NCI-H2227 treated with DMSO at 0.1 percent for 48 hours (cell line): ENCODE results near the gene KRTAP3-2.
"Not testable (repeated sequence)": the region's sequence is repeated elsewhere in the genome, so short reads cannot be mapped to it uniquely, and the experiment has no call there.

Experiments
- DNase-seq: peaks from one replicate; lab custom pipeline; 2025; lab: John Stamatoyannopoulos, UW

The KRTAP3-2 gene

DNA sequence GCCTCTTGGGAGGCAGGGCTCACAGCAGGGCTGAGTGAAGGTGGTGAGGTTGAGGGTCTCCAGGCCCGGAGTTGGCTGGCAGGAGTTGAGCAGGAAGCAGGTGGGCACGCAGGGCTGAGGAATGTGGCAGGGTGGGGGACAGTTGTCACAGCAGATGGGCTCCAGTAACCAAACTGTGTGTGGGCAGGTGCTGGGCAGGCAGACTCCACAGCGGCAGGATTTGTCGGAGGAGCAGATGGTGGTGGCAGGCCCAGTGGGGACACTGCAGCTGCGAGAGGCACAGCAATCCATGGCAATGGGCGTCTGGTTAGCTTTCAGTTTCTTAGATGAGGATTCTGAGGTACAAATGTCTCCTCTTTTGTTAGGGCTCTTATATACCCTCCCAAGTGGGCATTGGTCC lies at the start of gene KRTAP3-2:
KRTAP3-2 (minus strand) TSS at position 344 of the 400 bp plus-strand sequence; CDS start at position 291, 53 bp downstream.
- not testable (repeated sequence) for DNase-seq

DNA sequence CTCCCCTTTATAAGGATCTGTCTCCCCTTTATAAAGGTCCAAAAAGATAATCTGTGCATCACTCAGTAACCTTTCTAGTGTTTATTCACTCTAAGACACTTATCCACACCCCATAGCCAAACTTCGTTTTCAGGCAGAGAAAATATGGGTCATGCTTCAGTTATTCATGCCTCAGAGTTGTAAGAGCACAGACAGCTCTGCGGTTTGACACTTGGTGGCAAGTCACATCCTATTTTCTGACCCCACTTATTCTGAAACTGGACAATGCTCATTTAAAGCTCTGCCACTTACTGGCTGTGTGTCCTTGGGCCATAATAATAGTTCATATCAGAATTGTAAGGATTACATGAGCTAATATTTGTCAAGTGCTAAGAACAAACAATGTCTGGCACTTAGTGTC lies 49.4 kb upstream of the KRTAP3-2 start:
- no peak for DNase-seq

DNA sequence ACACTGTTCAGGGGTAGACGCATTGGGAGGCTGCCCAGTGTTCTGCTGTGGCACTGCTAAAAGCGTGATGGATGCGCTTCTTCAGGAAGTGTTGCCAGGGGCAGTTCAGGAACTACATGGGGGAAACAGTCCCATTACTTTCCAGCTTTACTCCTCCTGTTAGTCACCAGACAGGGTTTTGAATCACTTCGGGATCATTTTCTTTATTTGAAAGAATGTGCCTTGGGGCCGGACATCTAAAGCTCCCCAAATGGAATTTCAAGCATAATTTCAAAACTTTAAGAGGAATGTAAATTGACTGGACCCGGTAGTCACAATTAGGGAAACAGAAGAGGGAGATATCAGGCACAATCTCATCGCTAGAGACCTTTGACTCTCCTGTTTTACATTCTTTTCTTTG lies 48.7 kb upstream of the KRTAP3-2 start:
- no peak for DNase-seq

DNA sequence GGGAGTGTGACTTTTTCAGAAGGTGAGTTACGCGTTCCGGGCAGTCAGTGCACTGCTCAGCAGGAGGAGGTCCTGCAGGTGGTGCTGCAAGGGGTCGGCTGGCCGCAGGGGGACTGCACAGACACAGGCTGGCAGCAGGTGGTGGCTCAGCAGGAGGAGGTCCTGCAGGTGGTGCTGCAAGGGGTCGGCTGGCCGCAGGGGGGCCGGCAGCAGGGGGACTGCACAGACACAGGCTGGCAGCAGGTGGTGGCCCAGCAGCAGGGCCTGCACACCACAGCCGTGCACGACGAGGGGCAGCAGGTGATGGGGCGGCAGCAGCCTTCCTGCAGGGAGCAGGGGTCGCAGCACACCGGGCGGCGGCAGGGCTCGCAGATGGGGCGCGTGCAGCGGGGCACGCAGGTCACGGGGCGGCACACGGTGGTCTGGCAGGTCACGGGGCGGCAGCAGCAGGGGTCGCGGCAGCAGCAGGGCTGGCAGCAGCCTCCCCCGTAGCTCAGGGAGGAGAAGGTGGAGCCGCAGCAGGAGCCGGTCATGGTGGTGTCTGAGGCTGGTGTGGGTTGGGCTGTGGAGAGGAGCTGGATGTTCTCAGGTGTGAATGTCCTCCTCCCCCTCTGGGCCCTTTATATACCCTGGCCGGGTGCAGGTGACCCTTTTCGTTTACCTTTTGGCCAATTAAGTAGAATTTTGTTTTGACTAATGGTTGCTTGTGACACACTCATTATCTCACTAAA lies 47.2 kb upstream of the KRTAP3-2 start, which contains the start of gene KRTAP2-1:
KRTAP2-1 (minus strand) TSS at position 582 of the 731 bp plus-strand sequence; CDS start at position 533, 49 bp downstream.
- DNase-seq = not testable (repeated sequence)

DNA sequence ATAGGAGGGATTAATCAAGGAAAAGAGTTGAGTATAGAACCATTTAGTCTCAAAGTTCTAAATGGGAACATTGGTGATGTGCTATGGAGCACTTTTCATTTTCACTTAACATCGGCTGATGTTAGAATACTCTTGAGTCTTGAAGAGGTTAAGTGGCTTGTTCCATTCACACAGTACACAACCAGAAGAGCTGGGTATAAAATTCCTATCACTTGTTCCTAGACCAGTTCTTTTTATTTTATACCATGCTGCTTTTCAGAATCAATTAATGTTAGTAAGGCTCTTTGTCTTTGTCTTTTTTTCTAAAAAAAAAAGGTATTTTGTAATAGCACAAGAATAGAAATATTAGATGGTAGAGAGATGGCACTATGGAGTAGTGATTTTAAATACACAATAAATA lies 43.2 kb upstream of the KRTAP3-2 start:
- no peak for DNase-seq

DNA sequence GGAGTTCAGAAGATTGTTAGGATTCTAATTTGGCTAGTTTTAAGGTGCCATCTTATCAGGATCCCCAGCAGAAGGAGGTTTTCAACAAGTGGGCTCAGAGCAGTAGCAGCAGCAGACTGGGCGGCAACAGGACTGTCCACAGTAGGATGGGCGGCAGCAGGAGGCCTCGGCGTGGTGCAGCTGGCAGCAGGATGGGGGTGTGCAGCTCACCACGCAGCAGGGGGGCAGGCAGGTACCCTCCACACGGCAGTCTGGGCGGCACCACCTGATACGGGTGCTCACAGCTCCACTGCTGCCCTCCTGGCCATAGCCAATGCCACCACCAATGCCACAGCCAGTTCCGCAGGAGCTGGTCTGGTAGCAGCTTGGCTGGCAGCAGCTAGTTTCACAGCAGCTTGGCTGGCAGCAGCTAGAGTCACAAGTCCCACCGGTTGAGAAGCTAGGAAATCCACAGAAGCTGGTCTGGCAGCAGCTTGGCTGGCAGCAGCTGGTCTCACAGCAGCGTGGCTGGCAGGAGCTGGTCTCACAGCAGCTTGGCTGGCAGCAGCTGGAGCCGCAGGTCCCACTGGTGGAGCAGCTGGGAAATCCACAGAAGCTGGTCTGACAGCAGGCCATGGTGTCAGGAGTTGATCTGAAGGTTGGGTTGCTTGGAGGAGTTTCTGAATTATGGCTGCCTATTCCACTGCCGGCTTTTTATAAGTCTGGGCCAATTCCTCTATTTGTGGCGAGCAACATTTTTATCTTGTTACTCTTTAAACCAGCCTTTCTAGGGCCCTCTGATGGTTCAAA lies 41.3 kb upstream of the KRTAP3-2 start, which contains the start of gene KRTAP1-1:
KRTAP1-1 (minus strand) TSS at position 668 of the 789 bp plus-strand sequence; CDS start at position 615, 53 bp downstream.
- DNase-seq = not testable (repeated sequence)

DNA sequence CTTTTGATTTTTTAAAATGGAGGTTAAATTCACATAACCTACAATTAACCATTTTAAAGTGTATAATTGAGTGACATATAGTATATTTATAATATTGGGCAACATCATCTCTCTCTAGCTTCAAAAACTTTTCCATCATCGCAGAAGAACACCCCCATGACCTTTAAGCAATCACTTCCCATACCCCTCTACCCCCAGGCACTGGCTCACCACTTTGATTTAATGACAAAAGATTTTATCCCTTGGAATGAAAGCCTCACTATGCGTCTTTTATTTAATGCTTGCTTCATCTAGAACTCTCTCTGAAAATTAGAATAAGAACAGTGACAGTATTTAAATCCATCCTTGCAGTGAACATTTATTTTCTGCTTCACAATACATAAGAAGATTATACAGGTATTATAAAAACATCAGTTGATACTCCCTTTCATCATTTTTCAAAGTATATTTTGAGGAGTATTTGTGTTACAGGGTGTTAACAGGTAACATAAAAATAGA lies 38.2 kb upstream of the KRTAP3-2 start:
- DNase-seq = no peak

DNA sequence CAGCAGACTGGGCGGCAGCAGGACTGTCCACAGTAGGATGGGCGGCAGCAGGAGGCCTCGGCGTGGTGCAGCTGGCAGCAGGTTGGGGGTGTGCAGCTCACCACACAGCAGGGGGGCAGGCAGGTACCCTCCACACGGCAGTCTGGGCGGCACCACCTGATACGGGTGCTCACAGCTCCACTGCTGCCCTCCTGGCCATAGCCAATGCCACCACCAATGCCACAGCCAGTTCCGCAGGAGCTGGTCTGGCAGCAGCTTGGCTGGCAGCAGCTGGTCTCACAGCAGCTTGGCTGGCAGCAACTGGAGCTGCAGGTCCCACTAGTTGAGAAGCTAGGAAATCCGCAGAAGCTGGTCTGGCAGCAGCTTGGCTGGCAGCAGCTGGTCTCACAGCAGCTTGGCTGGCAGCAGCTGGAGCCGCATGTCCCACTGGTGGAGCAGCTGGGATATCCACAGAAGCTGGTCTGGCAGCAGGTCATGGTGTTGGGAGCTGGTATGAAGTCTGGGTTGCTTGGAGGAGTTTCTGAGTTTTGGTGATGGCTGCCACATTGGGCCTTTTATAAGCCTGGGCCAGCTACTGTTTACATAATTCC lies 34.7 kb upstream of the KRTAP3-2 start, which contains the start of gene KRTAP1-3:
KRTAP1-3 (minus strand) TSS at position 529 of the 590 bp plus-strand sequence; CDS start at position 476, 53 bp downstream.
- not testable (repeated sequence) for DNase-seq

DNA sequence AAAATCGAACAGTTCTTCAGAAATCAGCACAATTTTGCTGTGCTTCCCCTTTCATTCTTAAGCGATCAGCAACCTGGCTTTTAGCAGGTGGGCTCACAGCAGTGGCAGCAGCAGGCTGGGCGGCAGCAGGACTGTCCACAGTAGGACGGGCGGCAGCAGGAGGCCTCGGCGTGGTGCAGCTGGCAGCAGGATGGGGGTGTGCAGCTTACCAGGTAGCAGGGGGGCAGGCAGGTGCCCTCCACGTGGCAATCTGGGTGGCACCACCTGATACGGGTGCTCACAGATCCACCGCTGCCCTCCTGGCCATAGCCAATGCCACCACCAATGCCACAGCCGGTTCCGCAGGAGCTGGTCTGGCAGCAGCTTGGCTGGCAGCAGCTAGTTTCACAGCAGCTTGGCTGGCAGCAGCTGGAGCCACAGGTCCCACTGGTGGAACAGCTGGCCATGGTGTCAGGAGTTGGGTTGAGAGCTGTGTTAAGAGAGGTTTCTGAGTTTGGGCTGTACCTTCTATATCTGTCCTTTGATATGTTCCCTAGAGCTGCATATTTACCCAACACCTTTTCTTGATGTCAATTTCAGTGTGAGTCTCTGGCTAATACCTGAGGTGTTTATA lies 30.0 kb upstream of the KRTAP3-2 start, which contains the start of gene KRTAP1-4:
KRTAP1-4 (minus strand) TSS at position 563 of the 613 bp plus-strand sequence; CDS start at position 446, 117 bp downstream.
- no peak for DNase-seq

DNA sequence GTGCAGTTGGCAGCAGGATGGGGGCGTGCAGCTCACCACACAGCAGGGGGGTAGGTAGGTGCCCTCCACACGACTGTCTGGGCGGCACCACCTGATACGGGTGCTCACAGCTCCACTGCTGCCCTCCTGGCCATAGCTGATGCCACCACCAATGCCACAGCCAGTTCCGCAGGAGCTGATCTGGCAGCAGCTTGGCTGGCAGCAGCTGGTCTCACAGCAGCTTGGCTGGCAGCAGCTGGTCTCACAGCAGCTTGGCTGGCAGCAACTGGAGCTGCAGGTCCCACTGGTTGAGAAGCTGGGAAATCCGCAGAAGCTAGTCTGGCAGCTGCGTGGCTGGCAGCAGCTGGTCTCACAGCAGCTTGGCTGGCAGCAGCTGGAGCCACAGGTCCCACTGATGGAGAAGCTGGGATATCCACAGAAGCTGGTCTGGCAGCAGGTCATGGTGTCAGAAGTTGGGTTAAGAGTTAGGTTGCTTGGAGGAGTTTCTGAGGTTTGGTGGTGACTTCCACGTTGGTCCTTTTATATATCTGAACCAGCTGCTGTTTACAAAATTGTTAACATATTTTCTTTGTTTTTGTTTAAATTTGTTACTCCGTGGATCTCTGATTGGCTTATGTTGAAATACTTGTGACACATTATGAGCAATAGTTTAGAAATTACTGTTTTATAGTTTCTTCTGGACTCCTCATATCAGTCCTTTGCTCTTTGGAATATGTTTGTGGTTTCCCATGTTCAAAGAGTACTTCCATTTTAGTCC lies 27.2 kb upstream of the KRTAP3-2 start, which contains the start of gene KRTAP1-5:
KRTAP1-5 (minus strand) TSS at position 494 of the 757 bp plus-strand sequence; CDS start at position 441, 53 bp downstream.
- DNase-seq = no peak

DNA sequence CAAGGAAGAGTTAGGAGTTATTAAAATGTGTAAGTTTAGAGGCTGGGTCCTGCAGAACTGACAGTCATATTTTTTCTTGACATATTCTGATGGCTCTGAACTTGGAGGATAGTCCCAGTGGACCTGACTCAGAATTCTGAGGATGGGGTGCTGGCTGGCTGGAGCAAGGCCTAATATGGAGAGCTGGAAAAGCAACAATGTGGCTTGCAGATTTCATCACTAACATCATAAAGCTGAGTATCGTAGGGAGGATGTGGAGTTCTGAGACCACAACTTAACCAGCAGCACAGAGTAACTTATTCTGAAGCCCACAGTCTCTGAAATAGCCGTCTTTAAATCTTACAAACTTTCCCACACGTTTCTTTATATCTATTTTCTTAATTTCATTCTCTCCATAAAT lies 25.0 kb upstream of the KRTAP3-2 start:
- no peak for DNase-seq

DNA sequence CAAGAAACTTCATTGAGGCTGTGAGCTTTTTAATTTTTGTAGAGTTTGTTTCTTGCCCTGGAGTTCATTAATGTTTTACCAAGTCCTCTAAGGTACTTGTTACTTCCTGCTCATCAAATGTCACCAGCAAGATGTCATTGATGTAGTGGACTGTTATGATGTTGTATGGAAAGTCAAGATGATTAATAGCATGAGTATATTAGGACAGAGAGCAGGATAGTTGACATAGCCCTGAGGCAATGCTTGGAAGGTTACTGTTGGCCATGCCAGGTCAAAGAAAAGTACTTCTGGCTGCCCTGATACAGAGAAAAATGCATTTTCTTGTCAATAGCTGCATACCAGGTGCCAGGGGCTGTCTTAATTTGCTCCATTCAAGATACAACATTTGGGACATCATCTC lies 20.6 kb upstream of the KRTAP3-2 start:
- no peak for DNase-seq

DNA sequence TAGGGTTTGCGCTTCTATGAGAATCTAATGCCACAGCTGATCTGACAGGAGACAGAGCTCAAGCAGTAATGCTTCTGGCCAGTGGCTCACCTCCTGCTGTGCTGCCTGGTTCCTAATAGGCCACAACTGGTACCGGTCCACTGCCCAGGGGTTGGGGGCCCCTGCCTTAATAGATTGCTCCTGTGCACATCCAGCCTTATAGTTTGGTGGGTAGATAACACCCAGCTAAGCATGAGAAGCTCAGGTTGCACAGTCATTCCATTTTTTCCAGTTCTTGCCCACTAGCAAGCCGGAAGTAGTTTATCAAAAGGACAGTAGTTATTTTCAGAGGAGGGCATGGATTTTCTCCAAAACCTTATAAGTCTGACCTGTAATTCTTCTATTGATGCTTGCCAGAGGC lies 19.7 kb upstream of the KRTAP3-2 start:
- no peak for DNase-seq

DNA sequence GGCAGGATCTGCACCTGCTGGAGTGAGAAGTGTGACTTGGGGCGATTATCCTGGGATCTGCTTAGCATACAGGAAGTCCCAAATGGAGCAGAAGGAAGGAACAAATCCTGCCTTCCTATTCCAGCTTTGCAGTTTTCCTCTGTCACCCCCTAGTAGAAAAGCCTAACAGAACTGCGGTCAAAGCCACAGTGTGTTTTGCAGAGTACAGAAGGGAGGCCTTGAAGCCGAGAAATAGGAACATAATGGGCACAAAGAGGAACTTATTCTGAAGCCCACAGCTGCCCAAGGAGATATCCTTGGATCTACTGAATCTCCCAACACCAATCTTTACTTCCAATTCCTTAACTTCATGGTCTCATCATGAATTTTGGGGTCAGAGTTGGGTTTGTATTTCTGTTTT lies 18.8 kb upstream of the KRTAP3-2 start:
- no peak for DNase-seq

DNA sequence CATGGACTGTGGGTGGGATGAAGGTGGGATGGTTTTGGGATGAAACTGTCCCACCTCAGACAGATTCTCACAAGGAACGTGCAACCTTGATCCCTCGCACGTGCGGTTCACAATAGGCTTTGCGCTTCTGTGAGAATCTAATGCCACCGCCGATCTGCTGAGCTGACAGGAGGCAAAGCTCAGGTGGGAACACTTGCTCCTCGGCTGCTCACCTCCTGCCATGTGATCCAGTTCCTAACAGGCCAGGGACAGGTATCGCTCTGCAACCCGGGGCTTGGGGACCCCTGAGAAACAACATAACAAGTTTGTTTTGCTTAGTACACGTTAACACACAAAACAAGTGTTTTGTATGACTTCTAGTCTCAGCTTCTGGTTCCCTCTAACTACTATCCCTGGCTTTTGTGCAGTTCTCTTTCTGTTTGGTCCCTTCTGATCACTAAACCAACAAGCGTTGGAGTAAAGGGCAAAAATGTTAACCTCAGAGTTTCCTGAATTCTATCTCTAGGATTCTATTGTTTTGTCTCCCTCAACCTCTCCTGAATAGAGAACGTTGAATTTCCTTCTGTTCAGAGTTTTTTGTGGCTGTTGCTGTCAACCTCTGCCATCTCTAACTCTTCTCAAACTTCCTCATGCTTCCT lies 17.0 kb upstream of the KRTAP3-2 start:
- no peak for DNase-seq

DNA sequence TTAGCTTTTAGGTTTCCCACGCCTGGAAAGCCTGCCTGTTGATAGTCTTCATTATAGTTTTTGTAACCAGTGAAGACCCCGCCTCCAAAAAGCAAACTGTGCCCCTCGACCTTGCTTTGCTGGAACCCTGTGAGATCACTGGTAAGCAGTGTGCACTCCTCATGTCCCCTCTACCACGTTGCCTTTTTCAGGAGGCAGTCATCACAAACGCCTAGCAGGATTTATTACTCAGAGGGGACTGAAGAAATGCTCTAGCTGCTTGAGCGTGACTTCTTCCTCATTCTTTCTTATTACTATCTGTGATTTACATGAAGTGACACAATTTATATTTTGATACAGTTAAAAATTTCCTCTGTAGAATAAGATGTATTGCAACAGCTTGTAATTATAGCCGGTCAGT lies 15.7 kb upstream of the KRTAP3-2 start:
- no peak for DNase-seq

DNA sequence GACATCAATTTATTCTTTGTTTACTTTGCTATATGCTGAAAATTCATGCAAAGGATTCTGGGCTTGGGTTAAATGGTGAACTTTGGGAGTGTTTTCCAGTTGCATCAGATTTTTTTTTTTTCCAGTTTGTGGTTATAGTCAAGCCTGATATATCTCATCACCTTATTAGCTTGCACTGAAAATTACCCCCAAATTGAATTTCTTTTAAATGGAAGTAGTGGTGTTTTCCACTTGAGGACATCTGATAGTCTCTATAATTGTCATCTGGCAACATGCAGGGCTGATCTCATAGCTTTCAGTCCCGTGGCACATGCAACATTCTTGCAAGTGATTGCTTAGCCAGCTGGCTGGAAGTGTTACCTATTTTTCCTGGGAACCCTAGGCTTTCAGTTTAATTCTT lies 13.9 kb upstream of the KRTAP3-2 start:
- DNase-seq = no peak

DNA sequence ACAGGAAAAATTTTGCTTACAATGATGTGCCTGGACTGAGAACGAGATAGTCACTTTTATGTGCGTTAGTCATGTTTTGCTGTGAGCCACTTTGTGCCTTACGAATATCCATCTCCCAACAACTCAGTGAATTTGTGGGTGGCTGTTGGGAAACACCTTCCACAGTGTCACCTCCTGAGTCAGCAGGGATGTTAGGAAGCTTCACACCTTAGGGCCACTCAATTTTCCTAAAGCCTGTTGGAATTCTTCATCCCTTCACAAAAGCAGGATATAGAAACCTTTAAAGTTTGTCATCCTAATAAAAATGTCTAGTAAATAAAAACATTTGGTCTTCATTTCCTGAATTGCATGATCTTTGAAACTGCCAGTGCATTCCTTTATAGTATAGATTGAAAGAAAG lies 13.5 kb upstream of the KRTAP3-2 start:
- DNase-seq = no peak

DNA sequence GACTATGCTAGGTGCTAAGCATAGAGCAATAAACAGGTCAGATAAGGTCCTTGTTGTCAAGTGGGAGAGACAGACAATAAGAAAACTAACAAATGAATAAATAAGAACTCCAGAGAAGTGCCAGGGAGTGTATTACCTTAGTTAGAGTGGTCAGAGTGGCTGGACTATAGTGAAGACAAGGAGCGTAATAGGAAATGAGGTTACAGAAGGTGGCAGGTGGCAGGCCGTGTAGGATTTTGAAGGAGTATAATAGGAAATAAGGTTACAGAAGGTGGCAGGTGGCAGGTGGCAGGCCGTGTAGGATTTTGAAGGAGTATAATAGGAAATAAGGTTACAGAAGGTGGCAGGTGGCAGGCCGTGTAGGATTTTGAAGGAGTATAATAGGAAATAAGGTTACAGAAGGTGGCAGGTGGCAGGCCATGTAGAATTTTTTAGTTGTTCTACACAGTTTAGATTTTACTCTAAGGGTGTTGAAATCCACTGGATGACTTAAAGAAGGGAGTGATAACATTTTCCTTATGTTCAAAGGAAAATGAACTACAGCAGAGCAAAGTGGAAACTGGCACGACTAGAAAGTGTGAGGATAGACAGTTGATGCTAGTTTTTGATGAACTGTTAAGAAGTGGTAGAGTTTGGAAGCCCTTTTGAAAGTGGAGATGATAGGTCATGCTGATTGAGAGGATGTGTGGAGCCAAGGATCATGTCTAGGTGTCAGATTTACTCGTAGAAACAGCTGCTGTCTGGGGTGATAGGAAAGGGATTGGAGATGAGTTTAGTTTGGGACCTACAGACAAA lies 12.8 kb upstream of the KRTAP3-2 start:
- DNase-seq = no peak
